ENCODE data around the gene N4BP3.

Gene N4BP3

GRCh38 chr5:178120607-178121357 is 7.5 kb downstream of the N4BP3 start:
- peak overlapping the region in 1 of 2 donors; percentile 24 for H3K4me3 ChIP-seq (replicated peaks in 1 of 2; ENCODE audit: low read depth in 2 of 2, low read length in 2 of 2)
- TF ChIP-seq CTCF (IDR thresholded peaks at IDR 0.05; ENCODE audit: low read depth, low read length), result peak; percentile 46
- DNase-seq (ENCODE audit: low read depth in 2 of 2), result peak; percentile 72 to 79

GRCh38 chr5:178121391-178122276 is 8.3 kb downstream of the N4BP3 start:
- TF ChIP-seq CTCF (IDR thresholded peaks at IDR 0.05; ENCODE audit: low read depth, low read length), result no peak
- peak; percentile 34 to 57 for DNase-seq (ENCODE audit: low read depth in 2 of 2)
- H3K4me3 ChIP-seq (replicated peaks in 1 of 2; ENCODE audit: low read depth in 2 of 2, low read length in 2 of 2), result peak overlapping the region; percentile 8 to 24

- DNase-seq (ENCODE audit: low read depth in 2 of 2), result no peak
- no peak for TF ChIP-seq CTCF (IDR thresholded peaks at IDR 0.05; ENCODE audit: low read depth, low read length)
- H3K4me3 ChIP-seq (replicated peaks in 1 of 2; ENCODE audit: low read depth in 2 of 2, low read length in 2 of 2), result no peak overlapping the region
Observed at GRCh38 chr5:178122346-178122745, 9.0 kb downstream of the N4BP3 start.

GRCh38 chr5:178123094-178123965 is 10.0 kb downstream of the N4BP3 start:
- H3K4me3 ChIP-seq (replicated peaks in 1 of 2; ENCODE audit: low read depth in 2 of 2, low read length in 2 of 2), result no peak overlapping the region
- DNase-seq (ENCODE audit: low read depth in 2 of 2), result no peak
- TF ChIP-seq CTCF (IDR thresholded peaks at IDR 0.05; ENCODE audit: low read depth, low read length), result no peak

- DNase-seq (ENCODE audit: low read depth in 2 of 2), result no peak
- no peak for TF ChIP-seq CTCF (IDR thresholded peaks at IDR 0.05; ENCODE audit: low read depth, low read length)
Observed at GRCh38 chr5:178123966-178124925, 10.9 kb downstream of the N4BP3 start.

More at GRCh38 chr5:178123966-178124925, 10.9 kb downstream of the N4BP3 start:
- no peak overlapping the region for H3K4me3 ChIP-seq (replicated peaks in 1 of 2; ENCODE audit: low read depth in 2 of 2, low read length in 2 of 2)

Data from cardiac fibroblast (primary cell).